ENCODE results near the gene KHDC4. TPM values are rescaled to one million over a fixed set of nuclear protein-coding genes. Genes with fewer than 3 reads are reported as not detected.

The KHDC4 gene
- total RNA-seq, 6 experiments from 2014 or later: 22.6 to 26.1 (median 23.5) TPM

GRCh38 chr1:155976062-155976912 lies 42.1 kb upstream of the KHDC4 start:
- H3K36me3 Mint-ChIP-seq (ENCODE audit: low read depth): peaks cover 19% of the 10 kb centered on the region
- DNase-seq: peak; percentile 55

GRCh38 chr1:155975375-155976061 lies 41.3 kb upstream of the KHDC4 start:
- Mint-ChIP-seq H3K9me3 (no peaks in the 10 kb centered on the region), H3K27me3 (ENCODE audit: insufficient read depth) (no peaks in the 10 kb centered on the region; the same call in none of the 2 replicates), H3K4me1 (ENCODE audit: low read depth) (peaks cover 78% of the 10 kb centered on the region), H3K36me3 (ENCODE audit: low read depth) (peaks cover 19% of the 10 kb centered on the region), H3K4me3 (peak overlapping the region; percentile 90), H3K27ac (peak overlapping the region; percentile 95)
- no peak for TF ChIP-seq CTCF (IDR thresholded peaks at IDR 0.05)
- no peak for DNase-seq

More at GRCh38 chr1:155976062-155976912, 42.1 kb upstream of the KHDC4 start:
- H3K4me1 Mint-ChIP-seq (ENCODE audit: low read depth): peaks cover 78% of the 10 kb centered on the region
- no peaks in the 10 kb centered on the region; the same call in none of the 2 replicates for H3K27me3 Mint-ChIP-seq (ENCODE audit: insufficient read depth)
- H3K4me3 Mint-ChIP-seq: peak overlapping the region; percentile 90
- H3K9me3 Mint-ChIP-seq: no peaks in the 10 kb centered on the region
- TF ChIP-seq CTCF (IDR thresholded peaks at IDR 0.05): no peak
- peak overlapping the region; percentile 95 for H3K27ac Mint-ChIP-seq

GRCh38 chr1:155974208-155975115 lies 40.2 kb upstream of the KHDC4 start:
- DNase-seq: no peak
- H3K36me3 Mint-ChIP-seq (ENCODE audit: low read depth): peaks cover 28% of the 10 kb centered on the region
- H3K4me1 Mint-ChIP-seq (ENCODE audit: low read depth): peaks cover 78% of the 10 kb centered on the region
- peak overlapping the region; percentile 90 for H3K4me3 Mint-ChIP-seq
- no peak for TF ChIP-seq CTCF (IDR thresholded peaks at IDR 0.05)
- H3K9me3 Mint-ChIP-seq: no peaks in the 10 kb centered on the region
- no peaks in the 10 kb centered on the region; the same call in none of the 2 replicates for H3K27me3 Mint-ChIP-seq (ENCODE audit: insufficient read depth)
- H3K27ac Mint-ChIP-seq: peak overlapping the region; percentile 95

GRCh38 chr1:155973723-155974122 lies 39.5 kb upstream of the KHDC4 start:
- peaks cover 33% of the 10 kb centered on the region for H3K36me3 Mint-ChIP-seq (ENCODE audit: low read depth)
- no peak for DNase-seq
- H3K27ac Mint-ChIP-seq: peak overlapping the region; percentile 70
- no peaks in the 10 kb centered on the region for H3K9me3 Mint-ChIP-seq
- H3K27me3 Mint-ChIP-seq (ENCODE audit: insufficient read depth): no peaks in the 10 kb centered on the region; the same call in none of the 2 replicates
- peaks cover 83% of the 10 kb centered on the region for H3K4me1 Mint-ChIP-seq (ENCODE audit: low read depth)
- no peak overlapping the region for H3K4me3 Mint-ChIP-seq
- no peak for TF ChIP-seq CTCF (IDR thresholded peaks at IDR 0.05)
